IMR-90 (cell line): ENCODE results near the gene CNOT3. TPM values are rescaled to one million over a fixed set of nuclear protein-coding genes. Genes with fewer than 3 reads are reported as not detected.

Source experiments
- ATAC-seq: fragments of 200-7000 bp; cut with Tn5 transposase; 2 replicates; pipeline ENCODE4 v1.9.1; 2020; ENCODE audit warnings: low read depth, mild to moderate bottlenecking, moderate library complexity
- BruUV-seq: library from RNA; stranded (reverse); fragments of 400-500 nt; replicated peaks from 2 replicates; lab custom pipeline; 2021; lab: Mats Ljungman, UMichigan
- CTCF ChIA-PET: fragments of 300-600 bp; formaldehyde crosslinking; extraction: SDS; loops from one replicate; lab custom pipeline; 2021; ENCODE audit warnings: antibody characterized with exemption; lab: Yijun Ruan, JAX
- POLR2A ChIA-PET: fragments of 300-600 bp; sonication (Branson Sonifier 250); formaldehyde crosslinking; loops from one replicate; lab custom pipeline; 2022; ENCODE audit warnings: antibody characterized with exemption; ENCODE audit not compliant: unreplicated experiment; lab: Charles Lee
- DNase-seq: peaks from one replicate; pipeline ENCODE4 v3.0.0; 2013
- H2AFZ ChIP-seq: replicated peaks from 2 replicates; pipeline ENCODE3; 2013; ENCODE audit warnings: low read length, mild to moderate bottlenecking; ENCODE audit not compliant: poor library complexity
- H2AK5ac ChIP-seq: 2 replicates; pipeline ENCODE4 v1.6.1; 2013; ENCODE audit warnings: low read depth, low read length, inconsistent platforms
- H2AK9ac ChIP-seq: replicated peaks from 2 replicates; pipeline ENCODE3; 2013; ENCODE audit warnings: mild to moderate bottlenecking, low read depth, low read length, moderate library complexity; ENCODE audit not compliant: poor library complexity
- H2BK120ac ChIP-seq: 2 replicates; pipeline ENCODE4 v1.6.1; 2013; ENCODE audit warnings: low read depth, low read length, inconsistent platforms
- H2BK15ac ChIP-seq: 3 replicates; pipeline ENCODE4 v1.6.1; 2013; ENCODE audit warnings: low read depth, low read length, inconsistent platforms
- H2BK20ac ChIP-seq: 2 replicates; pipeline ENCODE4 v1.6.1; 2013; ENCODE audit warnings: low read depth, mild to moderate bottlenecking, inconsistent platforms, low read length, moderate library complexity
- H2BK5ac ChIP-seq: 2 replicates; pipeline ENCODE4 v1.6.1; 2013; ENCODE audit warnings: mild to moderate bottlenecking, low read depth, low read length, inconsistent platforms; ENCODE audit not compliant: poor library complexity, severe bottlenecking
- H3K14ac ChIP-seq: replicated peaks from 2 replicates; pipeline ENCODE4 v1.6.1; 2013; ENCODE audit warnings: low read depth, low read length, inconsistent platforms
- H3K18ac ChIP-seq: 2 replicates; pipeline ENCODE4 v1.6.1; 2013; ENCODE audit warnings: low read depth, low read length, control low read depth
- H3K23ac ChIP-seq: 2 replicates; pipeline ENCODE4 v1.6.1; 2013; ENCODE audit warnings: low read depth, low read length, inconsistent platforms
- H3K27ac ChIP-seq: 2 replicates; pipeline ENCODE4 v1.5.1; 2013; ENCODE audit warnings: mild to moderate bottlenecking, control low read depth, low read length; ENCODE audit not compliant: insufficient read depth
- H3K27me3 ChIP-seq: 2 replicates; pipeline ENCODE4 v1.6.1; 2013; ENCODE audit warnings: low read length; ENCODE audit not compliant: control insufficient read depth, insufficient read depth
- H3K36me3 ChIP-seq: 2 replicates; pipeline ENCODE4 v1.6.1; 2013; ENCODE audit warnings: low read length, mixed read lengths; ENCODE audit not compliant: control insufficient read depth, insufficient read depth
- H3K4ac ChIP-seq: 2 replicates; pipeline ENCODE4 v1.6.1; 2013; ENCODE audit warnings: low read depth, low read length, inconsistent platforms
- H3K4me1 ChIP-seq: 2 replicates; pipeline ENCODE4 v1.6.1; 2013; ENCODE audit warnings: low read length, mixed read lengths; ENCODE audit not compliant: control insufficient read depth, insufficient read depth
- H3K4me2 ChIP-seq: 2 replicates; pipeline ENCODE4 v1.6.1; 2013; ENCODE audit warnings: low read depth, mild to moderate bottlenecking, control low read depth, low read length, moderate library complexity
- H3K4me3 ChIP-seq: 2 replicates; pipeline ENCODE4 v1.5.1; 2013; ENCODE audit warnings: low read depth, mild to moderate bottlenecking, control low read depth, low read length, moderate library complexity; ENCODE audit not compliant: insufficient read depth
- H3K56ac ChIP-seq: 2 replicates; pipeline ENCODE4 v1.6.1; 2013; ENCODE audit warnings: low read length, inconsistent platforms; ENCODE audit not compliant: insufficient read depth; ENCODE audit errors: extremely low read depth
- H3K79me1 ChIP-seq, 2 experiments: 2 replicates each; pipeline ENCODE4 v1.6.1; 2013; ENCODE audit warnings: low read length in 2 of 2, inconsistent platforms in 1 of 2, low read depth in 1 of 2
- H3K9ac ChIP-seq: 2 replicates; pipeline ENCODE4 v1.6.1; 2013; ENCODE audit warnings: low read depth, low read length, control low read depth
- H3K9me1 ChIP-seq: 2 replicates; pipeline ENCODE4 v1.6.1; 2013; ENCODE audit warnings: low read length, inconsistent platforms; ENCODE audit not compliant: insufficient read depth
- H3K9me3 ChIP-seq: 2 replicates; pipeline ENCODE4 v1.6.1; 2013; ENCODE audit warnings: low read length; ENCODE audit not compliant: control insufficient read depth, insufficient read depth
- H4K20me1 ChIP-seq: 2 replicates; pipeline ENCODE4 v1.6.1; 2013; ENCODE audit warnings: low read length, inconsistent platforms; ENCODE audit not compliant: insufficient read depth
- H4K5ac ChIP-seq: 2 replicates; pipeline ENCODE4 v1.6.1; 2013; ENCODE audit warnings: mild to moderate bottlenecking, low read depth, low read length, control low read depth
- H4K8ac ChIP-seq, 2 experiments: 2 replicates each; pipeline ENCODE4 v1.6.1; 2013; ENCODE audit warnings: low read depth in 2 of 2, low read length in 2 of 2, control low read depth in 1 of 2, inconsistent platforms in 1 of 2
- H4K91ac ChIP-seq: 2 replicates; pipeline ENCODE4 v1.6.1; 2013; ENCODE audit warnings: low read depth, low read length, inconsistent platforms; ENCODE audit not compliant: insufficient read depth
- FOS ChIP-seq: fragments of 150-350 bp; IDR thresholded peaks from 2 replicates; pipeline ENCODE4 v1.6.1; 2016; ENCODE audit warnings: low read depth, low read length
- MAZ ChIP-seq: IDR thresholded peaks from 2 replicates; pipeline ENCODE4 v1.6.1; 2012; ENCODE audit warnings: low read depth, mild to moderate bottlenecking, low read length, improper control_type of control experiment, moderate library complexity, borderline replicate concordance
- MXI1 ChIP-seq: IDR thresholded peaks from 2 replicates; pipeline ENCODE4 v1.6.1; 2012; ENCODE audit warnings: low read depth, mild to moderate bottlenecking, low read length, moderate library complexity, borderline replicate concordance
- RAD21 ChIP-seq: IDR thresholded peaks from 2 replicates; pipeline ENCODE4 v1.6.1; 2012; ENCODE audit warnings: low read length, improper control_type of control experiment
- RCOR1 ChIP-seq: IDR thresholded peaks from 2 replicates; pipeline ENCODE4 v1.6.1; 2012; ENCODE audit warnings: mild to moderate bottlenecking, low read length, improper control_type of control experiment; ENCODE audit not compliant: insufficient replicate concordance
- WGBS, 2 experiments: methylation state at CpG; one replicate each; pipeline versions ENCODE4 v1.1.5 to v1.1.7; 2013; ENCODE audit warnings: missing lambda C conversion rate in 2 of 2; ENCODE audit not compliant: insufficient read length in 1 of 2; ENCODE audit errors: extremely low coverage in 2 of 2; 5-methylcytosine and 5-hydroxymethylcytosine counted together
- dilution Hi-C: fragments of 300-500 bp; cut with HindIII; formaldehyde crosslinking; loops from one replicate; pipeline ENCODE4 v1.14.3; 2018; ENCODE audit warnings: low sequenced_read_pairs; ENCODE audit not compliant: unreplicated experiment
- in situ Hi-C: fragments of 300-500 bp; cut with MboI; formaldehyde crosslinking; loops from 3 replicates; pipeline ENCODE4 v1.14.3; 2019; ENCODE audit warnings: low sequenced_read_pairs, inconsistent platforms, mixed read lengths
- intact Hi-C: fragments of 100-400 bp; cut with micrococcal nuclease; formaldehyde crosslinking; loops from 2 replicates; pipeline ENCODE4 v1.10.0; 2022
- polyA plus RNA-seq, 3 experiments: library from polyadenylated mRNA; depleted of rRNA; stranded (reverse); fragments of >200 nt; gene quantifications; 2 replicates each; pipeline ENCODE4 v1.2.3, GENCODE V29; 2012; ENCODE audit warnings: low replicate concordance in 1 of 3
- total RNA-seq: library from RNA; depleted of rRNA; stranded (reverse); fragments of >200 nt; gene quantifications from 2 replicates; pipeline ENCODE4 v1.2.3, GENCODE V29; 2012
- TF ChIP-seq, protein P1 (sequence below): fragments of 150-350 bp; IDR thresholded peaks from 2 replicates; pipeline ENCODE4 v1.6.1; 2016; ENCODE audit warnings: low read depth, mild to moderate bottlenecking, low read length, moderate library complexity, borderline replicate concordance

CNOT3 gene
- total and polyA plus RNA-seq, 2 of the 4 experiments (the other 2 are of a cell fraction) = 5.4 to 26.7 TPM

DNA sequence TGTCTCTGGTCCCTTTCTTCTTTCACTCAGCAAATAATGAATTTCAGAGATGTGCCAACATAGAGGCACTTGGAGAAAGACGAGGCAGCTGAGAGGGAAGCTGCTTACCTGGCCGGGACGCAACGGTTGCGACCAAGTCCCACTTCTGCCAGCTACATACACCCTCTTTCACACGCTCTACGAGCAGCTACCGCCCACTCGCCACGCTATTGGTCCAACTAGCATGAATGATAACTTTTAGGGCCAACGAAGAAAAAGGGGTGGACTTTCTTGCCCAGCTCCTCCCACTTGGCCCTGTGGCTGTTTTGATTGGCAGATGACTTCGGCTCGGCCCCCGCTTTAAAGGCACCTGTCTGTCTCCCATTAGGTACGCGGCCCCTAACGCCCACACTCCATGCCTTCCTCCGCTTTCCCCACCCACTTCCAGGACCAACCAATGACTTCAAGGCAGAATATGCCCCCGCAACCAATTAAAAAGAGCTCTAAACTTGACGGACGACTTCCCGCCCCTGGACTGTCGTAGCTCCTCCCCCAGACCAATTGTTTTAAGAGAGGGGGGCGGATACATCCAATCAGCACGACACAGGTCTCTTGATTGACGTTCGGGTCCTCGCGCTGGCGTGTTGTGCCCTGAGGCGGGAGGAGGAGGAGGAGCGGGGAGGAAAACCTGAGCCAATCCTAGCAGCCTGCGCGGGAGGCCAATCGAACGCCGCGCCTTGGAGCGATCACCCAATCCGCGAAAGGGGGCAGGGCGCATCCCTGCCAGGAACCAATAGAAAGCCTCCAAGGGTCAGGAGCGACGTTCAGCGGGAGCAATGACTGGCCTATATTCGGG, 481 bp upstream of the CNOT3 start:
- H4K91ac ChIP-seq = no peak overlapping the region
- in situ Hi-C loops = loop anchor here (25.0 kb wide), 1 partner anchor 1525 kb away; the partner anchor contains the start of gene U2AF2
- peak overlapping the region; percentile 38; the same call in 1 of the 2 replicates for H3K9ac ChIP-seq
- H3K36me3 ChIP-seq = peaks cover 8% of the 10 kb centered on the region; the same call in 1 of the 2 replicates
- H2AK9ac ChIP-seq = peak overlapping the region; percentile 98
- no peak overlapping the region for H3K14ac ChIP-seq
- no peak overlapping the region for H4K5ac ChIP-seq
- CTCF ChIA-PET = no interaction called here
- TF ChIP-seq RCOR1 (peak; percentile 81), FOS (peak; percentile 95), RAD21 (no peak), MXI1 (peak; percentile 26; the same call in 1 of the 2 replicates), MAZ (peak; percentile 59; the same call in 1 of the 2 replicates)
- TF ChIP-seq, protein P1, sequence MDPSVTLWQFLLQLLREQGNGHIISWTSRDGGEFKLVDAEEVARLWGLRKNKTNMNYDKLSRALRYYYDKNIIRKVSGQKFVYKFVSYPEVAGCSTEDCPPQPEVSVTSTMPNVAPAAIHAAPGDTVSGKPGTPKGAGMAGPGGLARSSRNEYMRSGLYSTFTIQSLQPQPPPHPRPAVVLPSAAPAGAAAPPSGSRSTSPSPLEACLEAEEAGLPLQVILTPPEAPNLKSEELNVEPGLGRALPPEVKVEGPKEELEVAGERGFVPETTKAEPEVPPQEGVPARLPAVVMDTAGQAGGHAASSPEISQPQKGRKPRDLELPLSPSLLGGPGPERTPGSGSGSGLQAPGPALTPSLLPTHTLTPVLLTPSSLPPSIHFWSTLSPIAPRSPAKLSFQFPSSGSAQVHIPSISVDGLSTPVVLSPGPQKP = no peak
- dilution Hi-C loops = no loop called here
- H3K4ac ChIP-seq = no peak overlapping the region
- no peaks in the 10 kb centered on the region for H3K27me3 ChIP-seq
- H2BK120ac ChIP-seq = no peak overlapping the region
- H3K27ac ChIP-seq = no peak overlapping the region; the same call in 1 of the 2 replicates
- H3K18ac ChIP-seq = no peak overlapping the region
- H3K4me2 ChIP-seq = peak overlapping the region; percentile 80
- peak overlapping the region; percentile 90 for H2AFZ ChIP-seq
- DNase-seq = peak; percentile 100
- 0% methylated on average over 22 of the region's 46 CpGs; no CpG with 5 or more reads in 1 of the 2 experiments for WGBS, 2 experiments
- POLR2A ChIA-PET = interaction anchor here (0.5 to 1.8 kb wide), 6 partner anchors 22 to 269 kb away, joined by 3 to 10 read pairs (median 4); partner anchors contain the start of genes LENG1, MYADM, PRPF31 and RPS9
- H2BK15ac ChIP-seq = no peak overlapping the region
- H2BK5ac ChIP-seq = no peak overlapping the region
- H2BK20ac ChIP-seq = no peak overlapping the region
- no peak overlapping the region for H3K56ac ChIP-seq
- peaks cover 0 to 37% of the 10 kb centered on the region in 2 experiments; a peak in 2 of 4 replicates for H3K79me1 ChIP-seq
- BruUV-seq = no TSS peak
- no peak overlapping the region for H2AK5ac ChIP-seq
- no peaks in the 10 kb centered on the region for H3K9me3 ChIP-seq
- peak; percentile 87 for ATAC-seq
- H3K9me1 ChIP-seq = peaks cover 16% of the 10 kb centered on the region
- H3K23ac ChIP-seq = peak overlapping the region; percentile 45
- H4K8ac ChIP-seq = no peak overlapping the region
- H3K4me1 ChIP-seq = peaks cover 10% of the 10 kb centered on the region
- peak overlapping the region; percentile 49 for H3K4me3 ChIP-seq
- intact Hi-C loops = loop anchor here (1.0 to 2.0 kb wide), 3 partner anchors 22 to 268 kb away; partner anchors contain the start of genes LENG1, PRPF31 and TFPT
- H4K20me1 ChIP-seq = peaks cover 40% of the 10 kb centered on the region
